HepG2 (cell line): ENCODE measurements around the gene GGTLC2. TPM values are rescaled to one million over a fixed set of nuclear protein-coding genes. Genes with fewer than 3 reads are reported as not detected.

Experiments used
- ATAC-seq: fragments of 200-7000 bp; cut with Tn5 transposase; 3 replicates; pipeline ENCODE4 v1.9.1; 2020; ENCODE audit warnings: mild to moderate bottlenecking, moderate library complexity
- BruUV-seq: library from RNA; stranded (reverse); fragments of 400-500 nt; replicated peaks from 2 replicates; lab custom pipeline; 2021; lab: Mats Ljungman, UMichigan
- CTCF ChIA-PET: fragments of 300-600 bp; formaldehyde crosslinking; extraction: SDS; loops from one replicate; lab custom pipeline; 2021; ENCODE audit warnings: low total read pairs, inconsistent platforms, low intra/inter-chr PET ratio; lab: Yijun Ruan, JAX
- POLR2A ChIA-PET: fragments of 350-600 bp; sonication (Branson Sonifier 250); formaldehyde crosslinking; loops from one replicate; lab custom pipeline; 2020; ENCODE audit warnings: antibody characterized with exemption, inconsistent platforms; lab: Yijun Ruan, JAX
- DNase-seq: peaks from one replicate; pipeline ENCODE4 v3.0.0-alpha.2; 2015; ENCODE audit warnings: low spot score
- FAIRE-seq: peaks from 3 replicates; lab custom pipeline; 2011; peaks lifted over from hg19 to GRCh38; lab: Jason Lieb, UNC
- H2AFZ ChIP-seq: one replicate; pipeline ENCODE4 v1.6.1; 2011; ENCODE audit warnings: low read length, inconsistent platforms
- H3K27ac ChIP-seq: fragments of 300-600 bp; 3 replicates; pipeline ENCODE4 v1.8.0; 2011; ENCODE audit warnings: mixed run types, mild to moderate bottlenecking, mixed read lengths, low read length, inconsistent platforms; ENCODE audit not compliant: insufficient read depth; ENCODE audit errors: extremely low read length
- H3K27me3 ChIP-seq, 2 experiments: fragments of 200-600 bp in 1 of 2; 2 replicates in 1 of 2; 3 replicates in 1 of 2; pipeline versions ENCODE4 v1.6.0 to v1.8.0; 2011; ENCODE audit warnings: low read length in 2 of 2, mild to moderate bottlenecking in 2 of 2, moderate library complexity in 2 of 2, inconsistent platforms in 1 of 2; ENCODE audit not compliant: insufficient read depth in 2 of 2, control insufficient read depth in 1 of 2
- H3K36me3 ChIP-seq, 2 experiments: fragments of 200-600 bp in 1 of 2; replicated peaks in 1 of 2; 2 replicates in 1 of 2; 3 replicates in 1 of 2; pipeline versions ENCODE4 v1.5.1 to v1.8.0; 2011; ENCODE audit warnings: low read length in 2 of 2, inconsistent platforms in 1 of 2; ENCODE audit not compliant: insufficient read depth in 2 of 2, control insufficient read depth in 1 of 2
- H3K4me1 ChIP-seq: 2 replicates; pipeline ENCODE4 v1.5.1; 2012; ENCODE audit warnings: low read length, inconsistent platforms; ENCODE audit not compliant: insufficient read depth
- H3K4me2 ChIP-seq: 2 replicates; pipeline ENCODE4 v1.6.0; 2011; ENCODE audit warnings: low read depth, low read length, inconsistent platforms
- H3K4me3 ChIP-seq, 3 experiments: fragments of 200-600 bp in 1 of 3; sonication (generic), shearing (Covaris generic) in 1 of 3; replicated peaks in 1 of 3; 2 replicates each; pipeline ENCODE4 v1.5.1; 2011 to 2016; ENCODE audit warnings: low read length in 3 of 3, inconsistent platforms in 2 of 3, low read depth in 2 of 3, mild to moderate bottlenecking in 2 of 3, control low read depth in 1 of 3, mixed read lengths in 1 of 3; ENCODE audit not compliant: insufficient read depth in 1 of 3
- H3K79me2 ChIP-seq: one replicate; pipeline ENCODE4 v1.6.1; 2011; ENCODE audit warnings: low read length, inconsistent platforms; ENCODE audit not compliant: insufficient read depth
- H3K9ac ChIP-seq: 2 replicates; pipeline ENCODE4 v1.6.0; 2011; ENCODE audit warnings: mild to moderate bottlenecking, low read depth, low read length, inconsistent platforms; ENCODE audit not compliant: insufficient read depth
- H3K9me3 ChIP-seq: 2 replicates; pipeline ENCODE4 v1.5.1; 2012; ENCODE audit warnings: mild to moderate bottlenecking, low read length
- H4K20me1 ChIP-seq: 2 replicates; pipeline ENCODE4 v1.6.0; 2011; ENCODE audit warnings: inconsistent platforms, mild to moderate bottlenecking, low read length, moderate library complexity; ENCODE audit not compliant: insufficient read depth
- CEBPZ ChIP-seq: IDR thresholded peaks from 2 replicates; pipeline ENCODE4 v1.6.1; 2012; ENCODE audit warnings: low read length, improper control_type of control experiment
- DBP ChIP-seq: sonication (generic); formaldehyde crosslinking; IDR thresholded peaks from 2 replicates; pipeline ENCODE4 v1.4.0; 2020; ENCODE audit warnings: missing genetic modification reagents; ENCODE audit errors: not compliant biosample characterization
- ETS1 ChIP-seq: sonication (generic); formaldehyde crosslinking; IDR thresholded peaks from 2 replicates; pipeline ENCODE4 v1.4.0; 2020; ENCODE audit warnings: missing genetic modification reagents
- FLYWCH1 ChIP-seq: sonication (generic); formaldehyde crosslinking; IDR thresholded peaks from 2 replicates; pipeline ENCODE4 v1.8.1; 2023; ENCODE audit warnings: mild to moderate bottlenecking, missing genetic modification reagents
- FUBP1 ChIP-seq: sonication (generic); formaldehyde crosslinking; IDR thresholded peaks from 2 replicates; pipeline ENCODE4 v1.5.1; 2020; ENCODE audit warnings: missing genetic modification reagents, mild to moderate bottlenecking, borderline replicate concordance
- JUND ChIP-seq: sonication (generic); formaldehyde crosslinking; IDR thresholded peaks from 2 replicates; pipeline ENCODE4 v1.8.0; 2022; ENCODE audit warnings: mild to moderate bottlenecking, missing genetic modification reagents
- KLF9 ChIP-seq: IDR thresholded peaks from 2 replicates; pipeline ENCODE4 v1.6.1; 2016; ENCODE audit warnings: low read depth
- NR2F6 ChIP-seq, 2 experiments: IDR thresholded peaks; 2 replicates each; pipeline ENCODE4 v1.6.1; 2016; ENCODE audit warnings: antibody characterized with exemption in 1 of 2, mild to moderate bottlenecking in 1 of 2
- SMYD3 ChIP-seq: sonication (generic); formaldehyde crosslinking; IDR thresholded peaks from 2 replicates; pipeline ENCODE4 v1.8.1; 2023; ENCODE audit warnings: mild to moderate bottlenecking, missing genetic modification reagents
- SNAPC2 ChIP-seq: sonication (generic); formaldehyde crosslinking; IDR thresholded peaks from 2 replicates; pipeline ENCODE4 v1.8.1; 2022; ENCODE audit warnings: mild to moderate bottlenecking, missing genetic modification reagents
- TBP ChIP-seq: sonication (generic); formaldehyde crosslinking; IDR thresholded peaks from 2 replicates; pipeline ENCODE4 v1.5.0; 2020; ENCODE audit warnings: missing genetic modification reagents
- ZNF317 ChIP-seq: sonication (generic); formaldehyde crosslinking; IDR thresholded peaks from 2 replicates; pipeline ENCODE4 v1.5.0; 2020; ENCODE audit warnings: mild to moderate bottlenecking, missing genetic modification reagents
- WGBS: methylation state at CpG from one replicate; pipeline ENCODE4 v1.1.6; 2017; ENCODE audit warnings: low lambda C conversion rate; 5-methylcytosine and 5-hydroxymethylcytosine counted together
- in situ Hi-C: cut with HindIII; loops from 2 replicates; pipeline ENCODE4 v1.10.0; 2017; ENCODE audit warnings: low pct_unique_long_range_greater_than_20kb; ENCODE audit not compliant: extremely low pct_ligation_motif_present
- intact Hi-C: fragments of 100-400 bp; cut with micrococcal nuclease; formaldehyde crosslinking; loops from one replicate; pipeline ENCODE4 v1.10.0; 2022; ENCODE audit not compliant: unreplicated experiment
- polyA plus RNA-seq, 8 experiments: library from polyadenylated mRNA; depleted of rRNA in 3 of 8; stranded (reverse) in 7 of 8; unstranded in 1 of 8; fragments of >200 nt; fragmentation: Illumina TruSeq in 4 of 8; extraction: Trizol in 4 of 8; gene quantifications; 2 replicates each; pipeline versions ENCODE4 v1.2.1 to v1.2.3, GENCODE V29; 2011 to 2016; ENCODE audit warnings: low read depth in 4 of 8, missing spikeins in 1 of 8, mixed read lengths in 1 of 8; ENCODE audit not compliant: insufficient read depth in 1 of 8
- total RNA-seq, 5 experiments: library from RNA; depleted of rRNA; stranded (reverse); fragments of >200 nt; fragmentation: Illumina TruSeq; extraction: Trizol; gene quantifications; 2 replicates each; pipeline ENCODE4 v1.2.3, GENCODE V29; 2016; ENCODE audit warnings: low read depth in 1 of 5

Gene GGTLC2
- total and polyA plus RNA-seq, 2 of the 13 experiments (the other 11 are each of a cell fraction or from before 2014, with no cell fraction given), result not detected

DNA sequence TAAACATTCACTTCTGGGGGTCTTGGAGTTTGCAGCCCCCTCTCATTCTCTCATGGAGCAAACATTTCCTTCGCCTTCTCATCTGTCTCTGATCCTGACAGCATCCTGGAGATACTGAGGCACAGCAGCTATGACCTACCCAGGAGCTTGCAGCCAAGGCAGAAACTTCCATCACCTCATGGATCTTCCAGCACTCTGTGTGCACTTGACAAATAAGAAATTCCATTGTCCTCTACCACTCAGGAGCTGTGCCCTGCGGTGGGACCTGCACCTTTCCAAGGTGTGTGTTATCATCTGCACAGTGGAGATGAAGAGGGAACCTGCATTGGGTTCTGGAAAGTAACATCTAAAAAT, 49.1 kb downstream of the GGTLC2 start:
- no peaks in the 10 kb centered on the region for H3K9me3 ChIP-seq
- intact Hi-C loops, result no loop called here
- ATAC-seq (no peak; the same call in 2 of the 3 replicates), FAIRE-seq (no peak), DNase-seq (no peak)
- peaks cover 13% of the 10 kb centered on the region for H3K4me1 ChIP-seq
- no peak overlapping the region for H3K4me3 ChIP-seq
- H2AFZ ChIP-seq, result no peak overlapping the region
- 6% methylated on average over 2 of the region's 2 CpGs for WGBS
- H4K20me1 ChIP-seq, result no peaks in the 10 kb centered on the region
- no peaks in the 10 kb centered on the region for H3K36me3 ChIP-seq
- ChIA-PET POLR2A (no interaction called here), CTCF (interaction anchor here (0.7 to 1.2 kb wide), 2 partner anchors 27 to 55 kb away, joined by 3 to 5 read pairs; no protein-coding TSS in a partner anchor)
- no peak overlapping the region for H3K4me2 ChIP-seq
- no peak overlapping the region for H3K9ac ChIP-seq
- H3K79me2 ChIP-seq, result no peaks in the 10 kb centered on the region
- H3K27me3 ChIP-seq, result peaks cover 2 to 4% of the 10 kb centered on the region in 2 experiments; a peak in 1 of 5 replicates
- TF ChIP-seq JUND (CRISPR knock-in tag) (no peak), ETS1 (no peak), DBP (CRISPR knock-in tag) (no peak)
- in situ Hi-C loops, result no loop called here
- no TSS peak for BruUV-seq
- no peak overlapping the region for H3K27ac ChIP-seq

DNA sequence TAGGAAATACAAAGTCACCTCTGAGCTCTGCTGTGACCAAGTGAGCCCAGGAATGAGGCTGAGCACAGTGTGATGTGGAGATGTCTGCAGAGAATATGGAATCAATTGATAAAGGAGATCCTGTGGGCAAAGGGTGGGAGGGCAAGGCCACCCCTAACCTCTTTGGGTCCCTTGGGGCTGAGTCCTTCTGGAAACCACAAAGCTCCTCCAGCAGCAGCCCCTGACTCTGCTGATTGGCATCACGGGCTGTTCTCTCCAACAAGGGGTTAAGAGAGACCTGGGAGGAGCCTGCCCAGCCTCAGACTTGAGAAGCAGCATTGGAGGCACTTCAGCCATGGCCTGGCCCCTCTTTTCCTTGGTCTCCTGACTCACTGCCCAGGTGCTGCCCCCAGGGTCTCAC, 49.7 kb downstream of the GGTLC2 start:
- no CpG with 5 or more reads among the region's 1 CpG for WGBS
- no peak overlapping the region for H2AFZ ChIP-seq
- intact Hi-C loops (no loop called here), in situ Hi-C loops (no loop called here)
- peaks cover 13% of the 10 kb centered on the region for H3K4me1 ChIP-seq
- H3K27ac ChIP-seq, result no peak overlapping the region
- H3K4me3 ChIP-seq, result no peak overlapping the region
- CTCF ChIA-PET, result no interaction called here
- H3K27me3 ChIP-seq, result peaks cover 0 to 8% of the 10 kb centered on the region in 2 experiments; a peak in 2 of 5 replicates
- DNase-seq, result no peak
- no peak overlapping the region for H3K4me2 ChIP-seq
- FAIRE-seq, result no peak
- H3K36me3 ChIP-seq, result no peaks in the 10 kb centered on the region
- no peak for ATAC-seq
- H3K79me2 ChIP-seq, result no peaks in the 10 kb centered on the region
- POLR2A ChIA-PET, result no interaction called here
- no peak overlapping the region for H3K9ac ChIP-seq
- no peaks in the 10 kb centered on the region for H4K20me1 ChIP-seq
- no peaks in the 10 kb centered on the region for H3K9me3 ChIP-seq
- BruUV-seq, result no TSS peak
- TF ChIP-seq KLF9 (CRISPR knock-in tag) (no peak), NR2F6 (IDR thresholded peaks at IDR 0.05) (no peak), NR2F6 (CRISPR knock-in tag; IDR thresholded peaks at IDR 0.05) (no peak), FUBP1 (no peak), CEBPZ (no peak), SNAPC2 (CRISPR knock-in tag) (no peak), TBP (CRISPR knock-in tag) (no peak), ZNF317 (no peak), FLYWCH1 (CRISPR knock-in tag) (no peak), SMYD3 (CRISPR knock-in tag) (no peak)
